GM13976 (cell line): ENCODE measurements around the gene HDLBP.
"Not testable (repeated sequence)": the region's sequence is repeated elsewhere in the genome, so short reads cannot be mapped to it uniquely, and the experiment has no call there.

Experiments used
- DNase-seq: peaks from one replicate; pipeline ENCODE4 v3.0.0; 2012; ENCODE audit warnings: low spot score
- CTCF ChIP-seq: IDR thresholded peaks from 2 replicates; pipeline ENCODE4 v1.5.1; 2012; ENCODE audit warnings: borderline replicate concordance, mild to moderate bottlenecking; ENCODE audit not compliant: insufficient read depth; ENCODE audit errors: extremely low read depth, missing control alignments, control extremely low read depth
- in situ Hi-C: fragments of 300-500 bp; cut with MboI; formaldehyde crosslinking; loops from one replicate; pipeline ENCODE4 v1.12.0; 2022; ENCODE audit warnings: low sequenced_read_pairs, mixed read lengths, inconsistent platforms; ENCODE audit not compliant: unreplicated experiment

The HDLBP gene

DNA sequence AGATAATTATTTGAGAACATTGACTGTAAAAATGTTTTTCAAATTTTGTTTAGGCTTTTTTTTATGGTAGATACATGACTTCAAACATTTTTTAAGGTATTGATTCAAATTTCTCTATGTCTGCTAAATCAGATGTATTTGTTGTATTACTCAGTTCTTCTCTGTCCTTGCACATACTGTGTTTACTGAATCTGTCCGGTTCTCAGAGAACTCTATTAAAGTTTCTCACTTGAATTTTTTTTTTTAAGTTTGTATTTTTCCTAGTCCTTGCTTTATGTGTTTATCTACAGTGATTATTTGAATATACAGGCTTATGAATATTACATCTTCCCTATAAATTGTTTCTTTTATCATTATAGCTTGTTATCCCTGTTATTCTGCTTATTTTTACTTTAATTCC, 5.6 kb upstream of the HDLBP start:
- in situ Hi-C loops: no loop called here
- DNase-seq: no peak
- TF ChIP-seq CTCF: no peak

DNA sequence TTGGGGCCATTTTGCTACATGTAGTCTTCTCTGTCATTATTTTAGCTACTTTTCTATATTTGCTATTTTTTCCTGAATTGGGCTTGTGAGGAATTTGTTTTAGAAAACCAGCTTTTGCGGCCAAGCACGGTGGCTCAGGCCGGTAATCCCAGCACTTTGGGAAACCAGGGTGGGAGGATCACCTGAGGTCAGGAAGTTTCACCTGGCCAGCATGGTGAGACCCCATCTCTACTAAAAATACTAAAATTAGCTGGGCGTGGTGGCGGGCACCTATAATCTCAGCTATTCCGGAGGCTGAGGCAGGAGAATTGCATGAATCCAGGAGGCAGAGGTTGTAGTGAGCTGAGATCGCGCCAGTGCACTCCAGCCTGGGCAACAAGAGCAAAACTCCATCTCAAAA, 4.9 kb upstream of the HDLBP start:
- in situ Hi-C loops: no loop called here
- no peak for TF ChIP-seq CTCF
- DNase-seq: no peak

DNA sequence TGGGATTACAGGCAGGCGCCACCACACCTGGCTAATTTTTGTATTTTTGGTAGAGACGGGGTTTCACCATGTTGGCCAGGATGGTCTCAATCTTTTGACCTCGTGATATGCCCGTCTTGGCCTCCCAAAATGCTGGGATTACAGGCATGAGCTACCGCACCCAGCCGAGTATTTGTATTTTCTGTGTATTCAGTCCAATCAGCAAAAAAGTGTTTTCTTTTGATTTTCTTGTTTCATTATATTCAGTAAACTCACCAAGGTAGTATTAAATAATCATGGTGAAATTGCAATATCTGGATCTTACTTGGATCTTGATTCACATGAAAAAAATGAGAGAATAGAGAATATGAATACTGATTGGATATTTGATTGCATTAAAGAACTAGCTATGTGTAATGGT, 3.4 kb upstream of the HDLBP start:
- DNase-seq, in situ Hi-C loops: not testable (repeated sequence)

DNA sequence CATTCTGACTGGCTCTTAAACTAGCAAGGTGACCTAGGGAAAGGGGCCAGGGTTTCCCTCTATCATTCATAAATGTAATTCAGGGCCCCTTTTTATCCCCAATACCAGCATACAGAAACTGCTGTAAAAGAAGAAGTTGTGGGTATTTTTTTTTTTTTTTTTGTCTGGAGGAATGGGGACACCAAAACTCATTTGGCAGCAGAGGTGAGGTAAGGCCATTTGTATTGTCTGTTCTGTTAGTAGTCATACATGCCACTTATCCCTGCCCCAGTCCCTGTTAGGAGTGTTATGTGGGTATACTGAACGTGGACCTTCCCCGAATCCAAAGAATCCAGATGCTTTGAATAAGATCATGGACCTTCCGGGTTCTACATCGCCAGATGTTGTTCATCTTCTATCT, 1.9 kb upstream of the HDLBP start:
- no peak for DNase-seq
- in situ Hi-C loops: no loop called here
- TF ChIP-seq CTCF: no peak

DNA sequence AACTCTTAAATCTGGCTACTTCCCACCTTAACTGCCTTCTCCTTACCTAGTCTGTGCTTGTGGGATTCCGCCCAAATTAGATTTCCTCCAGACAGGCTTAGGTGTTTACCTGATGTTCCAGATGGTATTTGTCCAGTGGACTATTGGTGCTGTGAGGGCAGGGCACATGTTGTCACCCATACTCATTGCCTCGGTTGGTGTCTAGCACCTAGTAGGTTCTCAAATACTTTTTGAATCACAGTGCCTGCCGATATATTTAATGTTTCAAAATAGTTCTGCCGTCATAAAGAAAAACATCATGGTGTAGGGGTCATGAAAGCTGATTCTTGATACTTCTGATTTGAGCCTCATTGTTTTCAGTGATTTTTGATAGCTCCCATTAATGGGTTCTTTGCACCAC, 1.4 kb upstream of the HDLBP start:
- in situ Hi-C loops: no loop called here
- TF ChIP-seq CTCF: no peak
- no peak for DNase-seq

GRCh38 chr2:241315879-241316631, 583 bp upstream of the HDLBP start, which contains the start of gene SEPTIN2:
SEPTIN2 (plus strand) TSS chr2:241315925; CDS start chr2:241324233, 8,308 bp downstream.
- DNase-seq: peak; percentile 61
- in situ Hi-C loops: no loop called here

More at GRCh38 chr2:241315879-241316631, 583 bp upstream of the HDLBP start, which contains the start of gene SEPTIN2:
- no peak for TF ChIP-seq CTCF
